Activated CD8-positive, alpha-beta T cell treated with anti-CD3 and anti-CD28 coated beads, Interleukin-2, amount 10 ng/mL, durations not matched to agents 7 days and 5 days (primary cell): ENCODE measurements around the gene NPB. TPM values are rescaled to one million over a fixed set of nuclear protein-coding genes. Genes with fewer than 3 reads are reported as not detected.

Experiments
- ATAC-seq: fragments of 150-1000 bp; cut with Tn5 transposase; one replicate; pipeline ENCODE4 v1.10.0; 2021; ENCODE audit warnings: moderate library complexity
- CTCF ChIA-PET: fragments of 350-600 bp; sonication (Branson Sonifier 250); formaldehyde crosslinking; loops from one replicate; lab custom pipeline; 2021; ENCODE audit warnings: antibody characterized with exemption; lab: Charles Lee
- POLR2A ChIA-PET: fragments of 350-600 bp; sonication (Branson Sonifier 250); formaldehyde crosslinking; loops from one replicate; lab custom pipeline; 2021; ENCODE audit warnings: antibody characterized with exemption; lab: Charles Lee
- DNase-seq: peaks from one replicate; pipeline ENCODE4 v3.0.0-alpha.2; 2020
- H3K27ac Mint-ChIP-seq: one replicate; pipeline ENCODE4 v1.8.0; 2021; ENCODE audit warnings: mild to moderate bottlenecking, mixed read lengths
- H3K27me3 Mint-ChIP-seq: one replicate; pipeline ENCODE4 v1.8.0; 2021; ENCODE audit warnings: low read depth, mixed read lengths
- H3K36me3 Mint-ChIP-seq: one replicate; pipeline ENCODE4 v1.8.0; 2021; ENCODE audit warnings: low read depth, mixed read lengths
- H3K4me1 Mint-ChIP-seq: one replicate; pipeline ENCODE4 v1.8.0; 2021; ENCODE audit warnings: low read depth, mixed read lengths
- H3K4me3 Mint-ChIP-seq: one replicate; pipeline ENCODE4 v1.8.0; 2021; ENCODE audit warnings: mild to moderate bottlenecking, mixed read lengths
- H3K9me3 Mint-ChIP-seq: one replicate; pipeline ENCODE4 v1.8.0; 2022; ENCODE audit warnings: mixed read lengths; ENCODE audit not compliant: insufficient read depth
- total RNA-seq, 2 experiments: library from RNA; stranded (reverse); gene quantifications; one replicate each; pipeline ENCODE4 v1.2.3, GENCODE V29; 2021

NPB gene
- total RNA-seq, 2 experiments from 2014 or later: 0.18 to 0.55 TPM

GRCh38 chr17:81910840-81911276 is 8.8 kb downstream of the NPB start:
- peaks cover 15% of the 10 kb centered on the region for H3K4me1 Mint-ChIP-seq
- ChIA-PET POLR2A (no interaction called here), CTCF (no interaction called here)
- peak overlapping the region; percentile 87 for H3K4me3 Mint-ChIP-seq
- H3K36me3 Mint-ChIP-seq: peaks cover 42% of the 10 kb centered on the region
- ATAC-seq (peak; percentile 49), DNase-seq (peak; percentile 43)
- H3K27me3 Mint-ChIP-seq: no peaks in the 10 kb centered on the region
- H3K27ac Mint-ChIP-seq: no peak overlapping the region
- H3K9me3 Mint-ChIP-seq: no peaks in the 10 kb centered on the region

- peaks cover 19% of the 10 kb centered on the region for H3K4me1 Mint-ChIP-seq
- peak within 1 kb of the TSS; percentile 75 for H3K27ac Mint-ChIP-seq
- ATAC-seq (peak; percentile 90), DNase-seq (peak; percentile 94)
- H3K27me3 Mint-ChIP-seq: no peaks in the 10 kb centered on the region
- CTCF ChIA-PET: no interaction called here
- peak within 1 kb of the TSS; percentile 87 for H3K4me3 Mint-ChIP-seq
- peaks cover 46% of the 10 kb centered on the region for H3K36me3 Mint-ChIP-seq
- no peaks in the 10 kb centered on the region for H3K9me3 Mint-ChIP-seq
- POLR2A ChIA-PET: no interaction called here
Observed at GRCh38 chr17:81911277-81911961, 9.4 kb downstream of the NPB start, which contains the start of gene PCYT2. Gene PCYT2 (minus strand): TSS chr17:81911399. CDS start chr17:81911355, 44 bp downstream.

GRCh38 chr17:81911969-81912368 is 9.9 kb downstream of the NPB start:
- Mint-ChIP-seq H3K27ac (no peak overlapping the region), H3K9me3 (no peaks in the 10 kb centered on the region), H3K27me3 (no peaks in the 10 kb centered on the region), H3K4me1 (peaks cover 23% of the 10 kb centered on the region), H3K4me3 (peak overlapping the region; percentile 61), H3K36me3 (peaks cover 49% of the 10 kb centered on the region)
- DNase-seq (no peak), ATAC-seq (no peak)
- ChIA-PET POLR2A (no interaction called here), CTCF (no interaction called here)

GRCh38 chr17:81912441-81913309 is 10.6 kb downstream of the NPB start:
- peak overlapping the region; percentile 25 for H3K4me3 Mint-ChIP-seq

GRCh38 chr17:81913394-81914102 is 11.5 kb downstream of the NPB start:
- Mint-ChIP-seq H3K9me3 (no peaks in the 10 kb centered on the region), H3K4me1 (peaks cover 34% of the 10 kb centered on the region), H3K27me3 (no peaks in the 10 kb centered on the region), H3K4me3 (no peak overlapping the region), H3K27ac (peak overlapping the region; percentile 22), H3K36me3 (peaks cover 50% of the 10 kb centered on the region)
- POLR2A ChIA-PET: no interaction called here
- ATAC-seq: no peak
- CTCF ChIA-PET: interaction anchor here (1.0 to 1.2 kb wide), 2 partner anchors 44 to 46 kb away, joined by 3 to 5 read pairs; no protein-coding TSS in a partner anchor
- DNase-seq: no peak

More at GRCh38 chr17:81912441-81913309, 10.6 kb downstream of the NPB start:
- no peak for ATAC-seq
- peaks cover 53% of the 10 kb centered on the region for H3K36me3 Mint-ChIP-seq
- peak overlapping the region; percentile 22 for H3K27ac Mint-ChIP-seq
- H3K4me1 Mint-ChIP-seq: peaks cover 28% of the 10 kb centered on the region
- ChIA-PET POLR2A (no interaction called here), CTCF (interaction anchor here (1.0 to 1.2 kb wide), 2 partner anchors 43 to 47 kb away, joined by 3 to 5 read pairs; no protein-coding TSS in a partner anchor)
- DNase-seq: no peak
- no peaks in the 10 kb centered on the region for H3K9me3 Mint-ChIP-seq
- H3K27me3 Mint-ChIP-seq: no peaks in the 10 kb centered on the region

- no peak overlapping the region for H3K4me3 Mint-ChIP-seq
- no peaks in the 10 kb centered on the region for H3K27me3 Mint-ChIP-seq
- POLR2A ChIA-PET: no interaction called here
- H3K36me3 Mint-ChIP-seq: peaks cover 51% of the 10 kb centered on the region
- no peaks in the 10 kb centered on the region for H3K9me3 Mint-ChIP-seq
- CTCF ChIA-PET: interaction anchor here (1.0 kb wide), 1 partner anchor 45 kb away, joined by 3 read pairs; no protein-coding TSS in a partner anchor
- DNase-seq (no peak), ATAC-seq (no peak)
- H3K4me1 Mint-ChIP-seq: peaks cover 41% of the 10 kb centered on the region
- no peak overlapping the region for H3K27ac Mint-ChIP-seq
Observed at GRCh38 chr17:81914103-81914850, 12.2 kb downstream of the NPB start.

- no peak overlapping the region for H3K27ac Mint-ChIP-seq
- peaks cover 51% of the 10 kb centered on the region for H3K36me3 Mint-ChIP-seq
- ATAC-seq (no peak), DNase-seq (no peak)
- POLR2A ChIA-PET: interaction anchor here (0.8 kb wide), 1 partner anchor 11 kb away, joined by 5 read pairs; the partner anchor contains the start of gene MAFG
- no peaks in the 10 kb centered on the region for H3K27me3 Mint-ChIP-seq
- H3K4me1 Mint-ChIP-seq: peaks cover 35% of the 10 kb centered on the region
- CTCF ChIA-PET: no interaction called here
- H3K9me3 Mint-ChIP-seq: no peaks in the 10 kb centered on the region
- H3K4me3 Mint-ChIP-seq: no peak overlapping the region
Observed at GRCh38 chr17:81915331-81915730, 13.3 kb downstream of the NPB start.

- H3K36me3 Mint-ChIP-seq: peaks cover 54% of the 10 kb centered on the region
- ChIA-PET POLR2A (interaction anchor here (1.1 to 2.2 kb wide), 3 partner anchors 11 to 46 kb away, joined by 3 to 19 read pairs (median 6); partner anchors contain the start of genes ARHGDIA and MAFG), CTCF (interaction anchor here (1.1 kb wide), 1 partner anchor 43 kb away, joined by 3 read pairs; no protein-coding TSS in a partner anchor)
- DNase-seq (no peak), ATAC-seq (no peak)
- no peaks in the 10 kb centered on the region for H3K9me3 Mint-ChIP-seq
- H3K27ac Mint-ChIP-seq: peak overlapping the region; percentile 16
- peaks cover 35% of the 10 kb centered on the region for H3K4me1 Mint-ChIP-seq
- H3K27me3 Mint-ChIP-seq: no peaks in the 10 kb centered on the region
- peak overlapping the region; percentile 82 for H3K4me3 Mint-ChIP-seq
Observed at GRCh38 chr17:81916234-81917001, 14.4 kb downstream of the NPB start.

GRCh38 chr17:81917565-81918332 is 15.7 kb downstream of the NPB start, which contains the start of gene SIRT7:
Gene SIRT7 (minus strand): TSS chr17:81918176. CDS start chr17:81918131, 45 bp downstream.
- peak; percentile 86 for ATAC-seq
- H3K27me3 Mint-ChIP-seq: no peaks in the 10 kb centered on the region
- peak; percentile 86 for DNase-seq
- H3K27ac Mint-ChIP-seq: peak within 1 kb of the TSS; percentile 88
- POLR2A ChIA-PET: interaction anchor here (0.7 to 2.2 kb wide), 9 partner anchors 8 to 399 kb away, joined by 3 to 19 read pairs (median 4); partner anchors contain the start of genes ALYREF, ANAPC11, ARHGDIA and MAFG
- peak within 1 kb of the TSS; percentile 82 for H3K4me3 Mint-ChIP-seq
- H3K36me3 Mint-ChIP-seq: peaks cover 44% of the 10 kb centered on the region
- CTCF ChIA-PET: interaction anchor here (0.7 to 1.0 kb wide), 3 partner anchors 10 to 316 kb away, joined by 3 to 5 read pairs (median 4); partner anchors contain the start of gene MAFG
- no peaks in the 10 kb centered on the region for H3K9me3 Mint-ChIP-seq
- peaks cover 30% of the 10 kb centered on the region for H3K4me1 Mint-ChIP-seq
